ENCODE results near the gene MRPS18A. TPM values are rescaled to one million over a fixed set of nuclear protein-coding genes. Genes with fewer than 3 reads are reported as not detected.

The MRPS18A gene
- total RNA-seq, 1 donor from 2014 or later = 79.5 TPM

- Histone ChIP-seq H3K27me3 (ENCODE audit: control insufficient read depth, insufficient read depth, low read length) (peaks cover 3% of the 10 kb centered on the region), H3K4me3 (ENCODE audit: low read depth, low read length) (no peak overlapping the region), H3K36me3 (ENCODE audit: control insufficient read depth, insufficient read depth, low read length) (no peaks in the 10 kb centered on the region)
- TF ChIP-seq CTCF (IDR thresholded peaks at IDR 0.05; ENCODE audit: insufficient read depth, low read length, severe bottlenecking) = no peak
- FAIRE-seq (no peak), DNase-seq (ENCODE audit: low read depth) (no peak)
Measured at GRCh38 chr6:43715056-43715788, 27.6 kb upstream of the MRPS18A start.

- TF ChIP-seq CTCF (IDR thresholded peaks at IDR 0.05; ENCODE audit: insufficient read depth, low read length, severe bottlenecking) = no peak
- Histone ChIP-seq H3K36me3 (ENCODE audit: control insufficient read depth, insufficient read depth, low read length) (no peaks in the 10 kb centered on the region), H3K27me3 (ENCODE audit: control insufficient read depth, insufficient read depth, low read length) (peaks cover 3% of the 10 kb centered on the region), H3K4me3 (ENCODE audit: low read depth, low read length) (no peak overlapping the region)
- DNase-seq (ENCODE audit: low read depth) (no peak), FAIRE-seq (no peak)
Measured at GRCh38 chr6:43714311-43715055, 26.9 kb upstream of the MRPS18A start.

GRCh38 chr6:43713643-43714310, 26.2 kb upstream of the MRPS18A start:
- Histone ChIP-seq H3K36me3 (ENCODE audit: control insufficient read depth, insufficient read depth, low read length) (no peaks in the 10 kb centered on the region), H3K4me3 (ENCODE audit: low read depth, low read length) (no peak overlapping the region), H3K27me3 (ENCODE audit: control insufficient read depth, insufficient read depth, low read length) (peaks cover 3% of the 10 kb centered on the region)
- no peak for FAIRE-seq
- no peak for TF ChIP-seq CTCF (IDR thresholded peaks at IDR 0.05; ENCODE audit: insufficient read depth, low read length, severe bottlenecking)
- no peak for DNase-seq (ENCODE audit: low read depth)

- TF ChIP-seq CTCF (IDR thresholded peaks at IDR 0.05; ENCODE audit: insufficient read depth, low read length, severe bottlenecking) = no peak
- Histone ChIP-seq H3K4me3 (ENCODE audit: low read depth, low read length) (no peak overlapping the region), H3K36me3 (ENCODE audit: control insufficient read depth, insufficient read depth, low read length) (no peaks in the 10 kb centered on the region), H3K27me3 (ENCODE audit: control insufficient read depth, insufficient read depth, low read length) (peaks cover 3% of the 10 kb centered on the region)
- FAIRE-seq (no peak), DNase-seq (ENCODE audit: low read depth) (no peak)
Measured at GRCh38 chr6:43712579-43712978, 25.0 kb upstream of the MRPS18A start.

- Histone ChIP-seq H3K4me3 (ENCODE audit: low read depth, low read length) (no peak overlapping the region), H3K27me3 (ENCODE audit: control insufficient read depth, insufficient read depth, low read length) (no peaks in the 10 kb centered on the region), H3K36me3 (ENCODE audit: control insufficient read depth, insufficient read depth, low read length) (no peaks in the 10 kb centered on the region)
- no peak for DNase-seq (ENCODE audit: low read depth)
- no peak for FAIRE-seq
- no peak for TF ChIP-seq CTCF (IDR thresholded peaks at IDR 0.05; ENCODE audit: insufficient read depth, low read length, severe bottlenecking)
Measured at GRCh38 chr6:43710576-43710975, 23.0 kb upstream of the MRPS18A start.

All from bronchial epithelial cell (primary cell).